HG02759 (cell line): ENCODE measurements around the gene MAP3K8.
"Not testable (repeated sequence)": the region's sequence is repeated elsewhere in the genome, so short reads cannot be mapped to it uniquely, and the experiment has no call there.

ENCODE experiments used
- ATAC-seq: cut with Tn5 transposase; IDR thresholded peaks from one replicate; pipeline ENCODE4 v1.9.1; 2021; ENCODE audit warnings: mild to moderate bottlenecking, moderate library complexity; ENCODE audit not compliant: unreplicated experiment

MAP3K8 gene

DNA sequence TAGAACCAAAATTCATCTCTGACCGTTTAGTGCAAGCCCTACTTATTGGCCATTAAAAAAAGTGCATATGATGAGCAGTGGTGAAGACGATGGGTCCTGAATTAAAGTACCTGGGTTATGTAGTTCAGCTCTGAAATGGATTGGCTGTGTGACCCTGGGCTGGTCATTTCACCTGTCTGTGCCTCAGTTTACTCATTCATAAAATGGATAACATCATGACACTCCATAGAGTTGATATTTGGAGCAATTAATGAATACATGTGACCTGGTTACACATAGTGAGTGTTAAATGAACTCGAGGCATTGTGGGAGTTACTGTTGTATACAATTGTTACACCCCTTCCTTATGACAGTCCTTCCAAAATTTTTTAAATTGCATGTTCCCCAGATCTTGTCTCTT lies 9.1 kb downstream of the MAP3K8 start:
- no peak for ATAC-seq

GRCh38 chr10:30445711-30446110 lies 11.7 kb downstream of the MAP3K8 start:
- no peak for ATAC-seq

DNA sequence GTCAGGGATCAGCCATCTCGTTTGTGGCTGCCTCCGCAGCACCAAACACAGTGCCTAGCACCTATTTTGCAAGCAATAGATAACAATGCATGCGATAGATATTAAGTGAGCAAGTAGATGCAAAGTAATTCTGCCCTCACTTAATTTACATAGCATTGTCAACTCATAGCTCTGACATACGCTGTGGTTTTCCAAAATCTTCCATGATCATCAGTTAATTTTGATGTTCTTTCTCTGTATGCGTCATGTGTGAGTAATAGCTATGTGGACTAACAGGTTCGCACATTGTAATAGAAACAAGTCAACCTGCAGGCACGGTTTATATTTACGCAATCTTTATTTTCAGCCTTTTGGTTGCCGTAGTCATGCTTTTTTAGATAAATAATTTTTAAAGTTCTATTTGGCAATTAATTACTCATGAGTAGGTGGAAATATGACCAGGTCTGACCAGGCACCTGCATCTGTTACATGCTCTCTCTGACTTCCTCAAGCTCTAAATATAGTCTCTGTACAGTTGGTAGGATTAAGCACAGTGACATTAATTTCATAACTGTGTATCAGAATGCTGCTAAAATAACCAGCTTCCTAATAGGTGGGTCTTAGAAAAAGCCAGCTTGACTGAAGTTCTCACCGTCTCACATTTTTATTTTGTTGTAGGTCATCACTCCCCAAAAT lies 13.3 kb downstream of the MAP3K8 start:
- ATAC-seq, result no peak

- ATAC-seq, result no peak
Observed at GRCh38 chr10:30448092-30448491, 14.1 kb downstream of the MAP3K8 start.

- no peak for ATAC-seq
Observed at GRCh38 chr10:30453764-30454527, 20.0 kb downstream of the MAP3K8 start.

DNA sequence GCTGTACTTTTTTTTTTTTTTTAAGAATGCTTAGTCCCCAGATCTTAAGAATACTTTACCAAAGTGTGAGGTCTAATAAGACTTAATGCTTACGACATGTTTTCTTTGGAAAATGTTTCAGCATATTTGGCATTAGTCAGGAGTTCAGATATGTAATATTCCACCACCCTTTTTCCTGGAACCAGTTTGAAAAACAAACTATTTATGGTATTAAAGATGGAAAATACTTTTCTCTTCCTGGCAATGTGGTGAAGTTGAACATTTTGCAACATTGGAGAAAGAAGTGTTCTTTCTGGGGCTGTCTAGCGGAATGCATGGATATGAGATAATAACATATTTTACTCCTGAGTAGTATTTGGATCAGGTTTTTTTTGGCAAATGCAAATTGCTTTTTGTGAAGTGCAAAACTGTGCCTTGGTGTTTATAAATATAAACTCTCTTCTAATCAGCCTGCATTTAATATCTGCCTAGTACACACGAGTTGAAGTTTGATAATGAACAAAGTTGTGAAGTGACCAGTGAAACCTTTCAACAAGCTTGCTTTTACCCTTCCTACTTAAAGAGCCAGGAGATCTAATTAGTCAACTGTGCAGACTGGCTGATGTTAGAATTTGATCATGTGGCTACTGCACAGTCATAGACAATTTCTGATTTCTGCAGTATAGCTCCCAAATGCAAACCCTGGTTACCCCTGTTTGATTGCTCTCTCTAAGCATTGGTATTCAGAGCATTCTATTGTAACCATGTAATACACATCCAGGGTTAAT lies 20.9 kb downstream of the MAP3K8 start:
- ATAC-seq, result no peak

- ATAC-seq, result peak; percentile 73
Observed at GRCh38 chr10:30455816-30456215, 21.8 kb downstream of the MAP3K8 start.

DNA sequence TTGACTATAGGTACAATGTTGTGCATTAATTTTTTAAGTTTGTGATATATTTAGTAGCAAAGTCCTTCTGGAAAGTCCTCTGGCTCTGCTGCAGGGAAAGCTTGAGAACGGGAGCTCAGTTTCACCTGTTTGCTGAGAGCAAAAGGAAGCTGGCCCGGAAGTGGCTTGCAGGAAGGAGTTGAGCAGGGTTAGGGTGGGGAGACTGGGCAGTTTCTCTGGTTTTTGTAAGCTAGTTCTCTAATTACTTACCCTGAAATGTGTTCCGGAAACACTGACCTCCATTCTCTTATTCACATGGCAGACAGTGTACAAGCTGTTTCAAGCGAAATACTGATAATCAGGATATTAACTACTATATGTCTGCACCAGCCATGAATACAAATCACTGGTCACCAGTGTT lies 22.3 kb downstream of the MAP3K8 start:
- peak; percentile 84 for ATAC-seq

GRCh38 chr10:30459283-30459682 lies 25.3 kb downstream of the MAP3K8 start:
- no peak for ATAC-seq

GRCh38 chr10:30460121-30460520 lies 26.1 kb downstream of the MAP3K8 start:
- no peak for ATAC-seq

- no peak for ATAC-seq
Observed at GRCh38 chr10:30462513-30462912, 28.5 kb downstream of the MAP3K8 start.

DNA sequence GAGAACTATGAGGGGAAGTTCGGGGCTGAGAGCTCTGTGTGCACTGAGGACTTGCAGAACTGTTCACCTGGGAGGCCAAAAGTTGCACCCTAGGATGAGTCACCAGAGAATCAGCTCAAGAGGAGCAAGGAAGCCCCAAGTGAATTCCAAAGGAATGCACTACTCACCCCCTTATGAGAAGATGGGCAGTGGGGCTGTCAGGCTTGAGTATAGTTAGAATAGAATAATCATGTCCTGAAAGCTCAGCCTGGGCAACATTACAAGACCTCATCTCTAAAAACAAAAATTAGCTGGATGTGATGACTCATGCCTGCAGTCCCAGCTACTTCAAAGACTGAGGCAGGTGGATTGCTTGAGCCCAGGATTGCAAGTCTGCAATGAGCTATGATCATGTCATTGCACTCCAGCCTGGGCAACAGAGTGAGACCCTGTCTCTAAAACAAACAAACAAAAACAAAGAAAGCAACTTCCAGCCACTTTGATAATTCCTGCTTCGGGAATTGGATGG lies 30.0 kb downstream of the MAP3K8 start:
- ATAC-seq, result no peak

- no peak for ATAC-seq
Observed at GRCh38 chr10:30464675-30465074, 30.7 kb downstream of the MAP3K8 start.

DNA sequence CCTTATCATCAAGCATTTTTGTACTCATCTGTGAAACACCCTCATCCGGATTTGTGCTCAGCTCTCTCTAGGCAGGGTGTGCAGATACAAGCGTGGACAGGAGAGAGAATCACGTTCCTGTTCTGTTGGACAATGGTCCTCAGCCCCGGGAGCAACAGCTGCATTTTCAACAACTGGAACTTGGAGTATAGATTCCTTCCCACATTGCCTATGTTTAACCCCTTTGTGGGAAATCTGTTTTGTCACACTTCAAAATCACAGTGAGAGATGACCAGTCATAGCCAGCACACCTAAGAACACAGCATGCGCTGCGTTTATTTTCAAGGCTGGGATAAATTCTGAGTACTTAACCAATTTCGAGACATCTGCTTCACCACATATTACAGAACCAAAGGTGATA lies 32.5 kb downstream of the MAP3K8 start:
- ATAC-seq, result no peak

- ATAC-seq, result peak; percentile 73
Observed at GRCh38 chr10:30467651-30468338, 33.8 kb downstream of the MAP3K8 start.

- no peak for ATAC-seq
Observed at GRCh38 chr10:30472414-30473155, 38.6 kb downstream of the MAP3K8 start.

GRCh38 chr10:30475515-30475914 lies 41.5 kb downstream of the MAP3K8 start:
- not testable (repeated sequence) for ATAC-seq

DNA sequence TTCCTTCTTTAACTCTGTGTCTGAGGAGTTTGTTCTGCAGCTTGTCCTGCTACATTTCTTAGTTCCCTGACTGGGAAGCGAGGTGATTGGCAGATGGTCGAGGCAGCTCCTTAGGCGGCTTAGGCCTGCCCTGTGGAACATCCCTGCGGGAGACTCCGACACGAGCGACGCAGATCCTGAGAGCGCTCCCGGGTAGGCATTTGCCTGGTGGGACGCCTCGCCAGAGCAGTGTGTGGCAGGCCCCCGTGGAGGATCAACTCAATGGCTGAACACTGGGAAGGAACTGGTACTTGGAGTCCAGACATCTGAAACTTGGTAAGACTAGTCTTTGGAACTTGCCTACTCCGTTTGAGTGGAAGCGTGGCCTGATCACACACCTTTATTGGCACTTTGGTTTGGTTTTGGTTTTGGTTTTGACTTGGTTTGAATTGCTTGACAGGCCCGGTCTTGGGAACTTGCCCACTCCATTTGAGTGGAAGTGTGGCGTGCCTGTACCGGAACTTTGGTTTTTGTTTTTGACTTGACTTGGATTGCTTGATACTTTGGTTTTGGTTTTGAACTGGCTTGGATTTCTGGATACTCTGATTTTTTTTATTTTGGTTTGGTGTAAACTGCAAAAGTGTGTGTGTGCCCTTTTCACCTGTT lies 42.6 kb downstream of the MAP3K8 start:
- no peak for ATAC-seq

DNA sequence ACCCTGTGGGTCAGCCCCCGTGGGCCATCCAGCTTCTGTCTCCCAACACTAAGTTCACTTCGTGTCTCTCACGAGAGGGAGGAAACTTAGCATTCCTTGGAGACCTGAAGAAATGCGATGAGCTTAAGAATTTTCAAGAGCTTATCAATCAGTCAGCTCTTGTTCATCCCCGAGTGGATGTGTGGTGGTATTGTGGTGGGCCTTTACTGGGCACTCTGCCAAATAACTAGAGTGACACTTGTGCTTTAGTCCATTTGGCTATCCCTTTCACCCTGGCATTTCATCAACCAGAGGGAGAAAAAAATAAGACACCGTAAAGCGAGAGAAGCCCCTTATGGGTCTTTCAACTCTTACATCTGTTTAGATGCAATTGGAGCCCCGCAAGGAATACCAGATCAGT lies 45.5 kb downstream of the MAP3K8 start:
- not testable (repeated sequence) for ATAC-seq

DNA sequence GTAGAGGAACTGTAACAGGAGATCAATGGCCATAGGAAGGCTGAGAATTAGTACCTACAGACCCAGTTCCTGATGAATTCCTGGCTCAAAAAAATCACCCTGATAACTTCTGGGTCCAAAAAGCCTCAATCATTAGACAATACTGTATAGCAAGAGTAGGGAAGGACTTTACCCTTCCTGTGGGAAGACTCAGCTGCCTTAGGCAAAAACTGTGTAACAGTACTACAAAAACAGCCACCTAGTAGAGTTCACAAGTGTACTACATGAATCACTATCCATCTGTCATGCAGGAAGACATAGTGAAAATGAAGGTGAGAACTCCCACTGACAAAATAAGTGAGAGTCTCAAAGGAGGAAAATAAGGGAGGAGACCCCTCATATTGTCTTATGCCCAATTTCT lies 47.6 kb downstream of the MAP3K8 start:
- no peak for ATAC-seq
